ENCODE results near the gene THAP12. TPM values are rescaled to one million over a fixed set of nuclear protein-coding genes. Genes with fewer than 3 reads are reported as not detected.

THAP12 gene
- total RNA-seq, 1 experiment from 2014 or later = 44.1 TPM

DNA sequence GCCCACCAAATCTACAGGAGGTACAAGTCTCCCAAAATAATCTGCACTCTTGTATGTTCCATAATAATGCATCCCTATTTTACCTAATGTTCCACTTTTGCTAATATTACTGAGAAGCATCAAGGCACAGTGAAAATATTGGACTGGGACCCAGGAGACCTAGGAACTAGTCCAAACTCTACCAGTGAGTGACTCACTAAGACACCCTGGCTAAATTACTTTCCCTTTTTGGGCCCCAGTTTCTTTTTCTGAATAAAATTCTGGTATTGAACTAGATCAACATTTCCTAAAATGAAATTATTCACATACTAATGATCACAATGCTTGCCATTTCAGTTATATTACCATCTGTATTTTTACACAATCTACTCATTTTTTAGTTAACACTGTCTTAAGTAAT lies 19.6 kb downstream of the THAP12 start:
- BruUV-seq (replicated peaks) = no TSS peak
- no peak overlapping the region for H2AFZ ChIP-seq (ENCODE audit: low read depth, low read length, poor library complexity, severe bottlenecking)
- H3K27me3 ChIP-seq (ENCODE audit: insufficient read depth, low read length) = no peaks in the 10 kb centered on the region
- H3K36me3 ChIP-seq (ENCODE audit: control insufficient read depth in 1 of 2, insufficient read depth in 2 of 2, low read length in 2 of 2) = peaks cover 3 to 5% of the 10 kb centered on the region in 2 experiments; a peak in 2 of 4 replicates
- peaks cover 64% of the 10 kb centered on the region for H3K79me2 ChIP-seq (ENCODE audit: insufficient read depth, low read length)
- no peaks in the 10 kb centered on the region for H3K9me2 ChIP-seq (ENCODE audit: insufficient read depth)
- H3K4me2 ChIP-seq (ENCODE audit: low read length) = no peak overlapping the region
- ChIA-PET RAD21 (ENCODE audit: low non-redundant PET in 1 of 2, low total read pairs in 2 of 2, uncharacterized antibody in 2 of 2, unreplicated experiment in 2 of 2) (no interaction called here), POLR2A (no interaction called here), CTCF (no interaction called here)
- H3K4me1 ChIP-seq (ENCODE audit: control insufficient read depth in 1 of 2, insufficient read depth in 2 of 2, low read length in 2 of 2) = no peaks in the 10 kb centered on the region
- H3K9ac ChIP-seq (ENCODE audit: low read length) = no peak overlapping the region
- no peak for TF ChIP-seq SP1 (IDR thresholded peaks at IDR 0.05; ENCODE audit: low read depth)
- TF ChIP-seq ZNF274 (IDR thresholded peaks at IDR 0.05; ENCODE audit: low read depth, low read length) = no peak
- TF ChIP-seq EZH2phosphoT487 (IDR thresholded peaks at IDR 0.05; ENCODE audit: borderline replicate concordance) = no peak
- no peak for TF ChIP-seq FOSL1 (IDR thresholded peaks at IDR 0.05; ENCODE audit: low read depth)
- no peak for TF ChIP-seq EGR1 (IDR thresholded peaks at IDR 0.05; ENCODE audit: low read depth)
- no peak for TF ChIP-seq POLR2AphosphoS5 (IDR thresholded peaks at IDR 0.05; ENCODE audit: low read depth, low read length)
- TF ChIP-seq, protein P1, sequence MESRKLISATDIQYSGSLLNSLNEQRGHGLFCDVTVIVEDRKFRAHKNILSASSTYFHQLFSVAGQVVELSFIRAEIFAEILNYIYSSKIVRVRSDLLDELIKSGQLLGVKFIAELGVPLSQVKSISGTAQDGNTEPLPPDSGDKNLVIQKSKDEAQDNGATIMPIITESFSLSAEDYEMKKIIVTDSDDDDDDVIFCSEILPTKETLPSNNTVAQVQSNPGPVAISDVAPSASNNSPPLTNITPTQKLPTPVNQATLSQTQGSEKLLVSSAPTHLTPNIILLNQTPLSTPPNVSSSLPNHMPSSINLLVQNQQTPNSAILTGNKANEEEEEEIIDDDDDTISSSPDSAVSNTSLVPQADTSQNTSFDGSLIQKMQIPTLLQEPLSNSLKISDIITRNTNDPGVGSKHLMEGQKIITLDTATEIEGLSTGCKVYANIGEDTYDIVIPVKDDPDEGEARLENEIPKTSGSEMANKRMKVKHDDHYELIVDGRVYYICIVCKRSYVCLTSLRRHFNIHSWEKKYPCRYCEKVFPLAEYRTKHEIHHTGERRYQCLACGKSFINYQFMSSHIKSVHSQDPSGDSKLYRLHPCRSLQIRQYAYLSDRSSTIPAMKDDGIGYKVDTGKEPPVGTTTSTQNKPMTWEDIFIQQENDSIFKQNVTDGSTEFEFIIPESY (IDR thresholded peaks at IDR 0.05; ENCODE audit: extremely low read depth, insufficient replicate concordance, low read length) = no peak
- no peak for TF ChIP-seq SIN3A (IDR thresholded peaks at IDR 0.05; ENCODE audit: low read depth)
- no peak for TF ChIP-seq POLR2A (IDR thresholded peaks at IDR 0.05; ENCODE audit: borderline replicate concordance, extremely low read depth, insufficient read depth, insufficient read length)
- no peak for TF ChIP-seq ZFX (IDR thresholded peaks at IDR 0.05)
- TF ChIP-seq, protein P2, sequence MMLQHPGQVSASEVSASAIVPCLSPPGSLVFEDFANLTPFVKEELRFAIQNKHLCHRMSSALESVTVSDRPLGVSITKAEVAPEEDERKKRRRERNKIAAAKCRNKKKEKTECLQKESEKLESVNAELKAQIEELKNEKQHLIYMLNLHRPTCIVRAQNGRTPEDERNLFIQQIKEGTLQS (IDR thresholded peaks at IDR 0.05) = no peak
- TF ChIP-seq RAD21 (IDR thresholded peaks at IDR 0.05; ENCODE audit: low read depth) = no peak
- no peak for TF ChIP-seq ELF1 (IDR thresholded peaks at IDR 0.05; ENCODE audit: borderline replicate concordance, low read depth)
- no peak for TF ChIP-seq JUND (IDR thresholded peaks at IDR 0.05)
- TF ChIP-seq, protein P3, sequence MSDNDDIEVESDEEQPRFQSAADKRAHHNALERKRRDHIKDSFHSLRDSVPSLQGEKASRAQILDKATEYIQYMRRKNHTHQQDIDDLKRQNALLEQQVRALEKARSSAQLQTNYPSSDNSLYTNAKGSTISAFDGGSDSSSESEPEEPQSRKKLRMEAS (IDR thresholded peaks at IDR 0.05) = no peak
- no peak for TF ChIP-seq EZH2 (IDR thresholded peaks at IDR 0.05)
- TF ChIP-seq SRF (IDR thresholded peaks at IDR 0.05; ENCODE audit: low read depth) = no peak
- no peak for ATAC-seq
- H3K9me3 ChIP-seq (ENCODE audit: control insufficient read depth in 1 of 2, insufficient read depth in 1 of 2, low read depth in 1 of 2, low read length in 2 of 2) = no peaks in the 10 kb centered on the region
- intact Hi-C loops (cut with micrococcal nuclease) = no loop called here
- no peak overlapping the region for H3K27ac ChIP-seq (ENCODE audit: low read depth, low read length)
- peaks cover 6% of the 10 kb centered on the region; the same call in 1 of the 2 replicates for H4K20me1 ChIP-seq (ENCODE audit: insufficient read depth)
- no peak for DNase-seq (ENCODE audit: low read depth, low spot score)
- no peak overlapping the region for H3K4me3 ChIP-seq (replicated peaks in 1 of 2; ENCODE audit: low read depth in 1 of 2, low read length in 2 of 2)
